Measurements from ENCODE around the gene ZNF169.

DNA sequence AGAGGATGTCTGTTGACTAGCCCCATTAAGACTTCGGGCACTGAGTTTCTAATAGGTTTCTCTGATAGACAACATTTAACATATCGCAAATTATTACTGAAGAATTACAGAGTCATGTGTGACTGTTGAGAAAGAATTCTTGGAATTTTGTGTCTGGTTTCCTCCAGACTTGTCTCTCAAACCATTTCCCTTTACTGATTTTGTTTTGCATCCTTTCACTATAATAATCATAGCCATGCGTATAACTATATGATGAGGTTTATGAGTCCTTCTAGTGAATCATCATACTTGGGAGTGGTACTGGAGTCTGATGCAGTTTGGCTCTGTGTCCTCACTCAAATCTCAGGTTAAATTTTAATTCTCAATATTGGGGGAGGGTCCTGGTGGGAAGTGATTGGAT lies 27.0 kb downstream of the ZNF169 start:
- TF ChIP-seq, protein P1, sequence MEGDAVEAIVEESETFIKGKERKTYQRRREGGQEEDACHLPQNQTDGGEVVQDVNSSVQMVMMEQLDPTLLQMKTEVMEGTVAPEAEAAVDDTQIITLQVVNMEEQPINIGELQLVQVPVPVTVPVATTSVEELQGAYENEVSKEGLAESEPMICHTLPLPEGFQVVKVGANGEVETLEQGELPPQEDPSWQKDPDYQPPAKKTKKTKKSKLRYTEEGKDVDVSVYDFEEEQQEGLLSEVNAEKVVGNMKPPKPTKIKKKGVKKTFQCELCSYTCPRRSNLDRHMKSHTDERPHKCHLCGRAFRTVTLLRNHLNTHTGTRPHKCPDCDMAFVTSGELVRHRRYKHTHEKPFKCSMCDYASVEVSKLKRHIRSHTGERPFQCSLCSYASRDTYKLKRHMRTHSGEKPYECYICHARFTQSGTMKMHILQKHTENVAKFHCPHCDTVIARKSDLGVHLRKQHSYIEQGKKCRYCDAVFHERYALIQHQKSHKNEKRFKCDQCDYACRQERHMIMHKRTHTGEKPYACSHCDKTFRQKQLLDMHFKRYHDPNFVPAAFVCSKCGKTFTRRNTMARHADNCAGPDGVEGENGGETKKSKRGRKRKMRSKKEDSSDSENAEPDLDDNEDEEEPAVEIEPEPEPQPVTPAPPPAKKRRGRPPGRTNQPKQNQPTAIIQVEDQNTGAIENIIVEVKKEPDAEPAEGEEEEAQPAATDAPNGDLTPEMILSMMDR (IDR thresholded peaks at IDR 0.05 in 4 of 5, conservative IDR thresholded peaks at IDR 0.05 in 1 of 5): no peak
- TF ChIP-seq POLR2A (IDR thresholded peaks at IDR 0.05): no peak

All from gastrocnemius medialis (tissue), 4 donors.